HepG2 (cell line): ENCODE results near the gene PCDHGA1. TPM values are rescaled to one million over a fixed set of nuclear protein-coding genes. Genes with fewer than 3 reads are reported as not detected.

ENCODE experiments used
- ATAC-seq: fragments of 200-7000 bp; cut with Tn5 transposase; 3 replicates; pipeline ENCODE4 v1.9.1; 2020; ENCODE audit warnings: mild to moderate bottlenecking, moderate library complexity
- BruUV-seq: library from RNA; stranded (reverse); fragments of 400-500 nt; replicated peaks from 2 replicates; lab custom pipeline; 2021; lab: Mats Ljungman, UMichigan
- CTCF ChIA-PET: fragments of 300-600 bp; formaldehyde crosslinking; extraction: SDS; loops from one replicate; lab custom pipeline; 2021; ENCODE audit warnings: low total read pairs, inconsistent platforms, low intra/inter-chr PET ratio; lab: Yijun Ruan, JAX
- POLR2A ChIA-PET: fragments of 350-600 bp; sonication (Branson Sonifier 250); formaldehyde crosslinking; loops from one replicate; lab custom pipeline; 2020; ENCODE audit warnings: antibody characterized with exemption, inconsistent platforms; lab: Yijun Ruan, JAX
- DNase-seq: peaks from one replicate; pipeline ENCODE4 v3.0.0-alpha.2; 2015; ENCODE audit warnings: low spot score
- FAIRE-seq: peaks from 3 replicates; lab custom pipeline; 2011; peaks lifted over from hg19 to GRCh38; lab: Jason Lieb, UNC
- H2AFZ ChIP-seq: one replicate; pipeline ENCODE4 v1.6.1; 2011; ENCODE audit warnings: low read length, inconsistent platforms
- H3K27ac ChIP-seq: fragments of 300-600 bp; 3 replicates; pipeline ENCODE4 v1.8.0; 2011; ENCODE audit warnings: mixed run types, mild to moderate bottlenecking, mixed read lengths, low read length, inconsistent platforms; ENCODE audit not compliant: insufficient read depth; ENCODE audit errors: extremely low read length
- H3K27me3 ChIP-seq, 2 experiments: fragments of 200-600 bp in 1 of 2; 2 replicates in 1 of 2; 3 replicates in 1 of 2; pipeline versions ENCODE4 v1.6.0 to v1.8.0; 2011; ENCODE audit warnings: low read length in 2 of 2, mild to moderate bottlenecking in 2 of 2, moderate library complexity in 2 of 2, inconsistent platforms in 1 of 2; ENCODE audit not compliant: insufficient read depth in 2 of 2, control insufficient read depth in 1 of 2
- H3K36me3 ChIP-seq, 2 experiments: fragments of 200-600 bp in 1 of 2; replicated peaks in 1 of 2; 2 replicates in 1 of 2; 3 replicates in 1 of 2; pipeline versions ENCODE4 v1.5.1 to v1.8.0; 2011; ENCODE audit warnings: low read length in 2 of 2, inconsistent platforms in 1 of 2; ENCODE audit not compliant: insufficient read depth in 2 of 2, control insufficient read depth in 1 of 2
- H3K4me1 ChIP-seq: 2 replicates; pipeline ENCODE4 v1.5.1; 2012; ENCODE audit warnings: low read length, inconsistent platforms; ENCODE audit not compliant: insufficient read depth
- H3K4me2 ChIP-seq: 2 replicates; pipeline ENCODE4 v1.6.0; 2011; ENCODE audit warnings: low read depth, low read length, inconsistent platforms
- H3K4me3 ChIP-seq, 3 experiments: fragments of 200-600 bp in 1 of 3; sonication (generic), shearing (Covaris generic) in 1 of 3; replicated peaks in 1 of 3; 2 replicates each; pipeline ENCODE4 v1.5.1; 2011 to 2016; ENCODE audit warnings: low read length in 3 of 3, inconsistent platforms in 2 of 3, low read depth in 2 of 3, mild to moderate bottlenecking in 2 of 3, control low read depth in 1 of 3, mixed read lengths in 1 of 3; ENCODE audit not compliant: insufficient read depth in 1 of 3
- H3K79me2 ChIP-seq: one replicate; pipeline ENCODE4 v1.6.1; 2011; ENCODE audit warnings: low read length, inconsistent platforms; ENCODE audit not compliant: insufficient read depth
- H3K9ac ChIP-seq: 2 replicates; pipeline ENCODE4 v1.6.0; 2011; ENCODE audit warnings: mild to moderate bottlenecking, low read depth, low read length, inconsistent platforms; ENCODE audit not compliant: insufficient read depth
- H3K9me3 ChIP-seq: 2 replicates; pipeline ENCODE4 v1.5.1; 2012; ENCODE audit warnings: mild to moderate bottlenecking, low read length
- H4K20me1 ChIP-seq: 2 replicates; pipeline ENCODE4 v1.6.0; 2011; ENCODE audit warnings: inconsistent platforms, mild to moderate bottlenecking, low read length, moderate library complexity; ENCODE audit not compliant: insufficient read depth
- CHD4 ChIP-seq: fragments of 200-600 bp; sonication (generic); IDR thresholded peaks from 2 replicates; pipeline ENCODE4 v1.7.0; 2017; ENCODE audit warnings: mild to moderate bottlenecking, low read length, borderline replicate concordance
- ETV5 ChIP-seq: IDR thresholded peaks from 2 replicates; pipeline ENCODE4 v1.6.1; 2018; ENCODE audit warnings: missing biosample characterization, missing genetic modification reagents, inconsistent platforms, borderline replicate concordance
- FOXA1 ChIP-seq, 2 experiments: fragments of 450-650 bp in 1 of 2; sonication (generic) in 1 of 2; formaldehyde crosslinking in 1 of 2; IDR thresholded peaks; 2 replicates each; pipeline versions ENCODE4 v1.4.0 to v1.6.1; 2016 to 2020; ENCODE audit warnings: missing genetic modification reagents in 1 of 2
- IRF1 ChIP-seq: sonication (generic); formaldehyde crosslinking; IDR thresholded peaks from 2 replicates; pipeline ENCODE4 v1.4.0; 2020; ENCODE audit warnings: low read depth, mild to moderate bottlenecking, missing genetic modification reagents
- MAZ ChIP-seq, 2 experiments: sonication (generic) in 1 of 2; formaldehyde crosslinking in 1 of 2; IDR thresholded peaks; 2 replicates each; pipeline versions ENCODE4 v1.5.0 to v1.6.1; 2012 to 2020; ENCODE audit warnings: low read depth in 2 of 2, mild to moderate bottlenecking in 2 of 2, borderline replicate concordance in 1 of 2, improper control_type of control experiment in 1 of 2, low read length in 1 of 2, missing genetic modification reagents in 1 of 2, moderate library complexity in 1 of 2
- PCBP1 ChIP-seq: fragments of 200-400 bp; formaldehyde crosslinking; IDR thresholded peaks from 2 replicates; pipeline ENCODE4 v1.6.1; 2017; ENCODE audit warnings: mild to moderate bottlenecking, low read depth, low read length, borderline replicate concordance
- RCOR2 ChIP-seq: IDR thresholded peaks from 2 replicates; pipeline ENCODE4 v1.6.1; 2016; ENCODE audit warnings: missing biosample characterization, missing genetic modification reagents
- RELA ChIP-seq: sonication (generic); formaldehyde crosslinking; IDR thresholded peaks from 2 replicates; pipeline ENCODE4 v1.4.0; 2020; ENCODE audit warnings: missing genetic modification reagents
- SATB2 ChIP-seq: sonication (generic); formaldehyde crosslinking; IDR thresholded peaks from 2 replicates; pipeline ENCODE4 v1.5.0; 2020; ENCODE audit warnings: missing genetic modification reagents
- SETDB1 ChIP-seq: sonication (generic); formaldehyde crosslinking; IDR thresholded peaks from 2 replicates; pipeline ENCODE4 v1.5.1; 2020; ENCODE audit warnings: missing genetic modification reagents, mild to moderate bottlenecking, borderline replicate concordance
- ZBTB8A ChIP-seq: sonication (generic); formaldehyde crosslinking; IDR thresholded peaks from 2 replicates; pipeline ENCODE4 v1.4.0; 2020; ENCODE audit warnings: mild to moderate bottlenecking, low read depth, missing genetic modification reagents, borderline replicate concordance
- ZNF672 ChIP-seq: sonication (generic); formaldehyde crosslinking; IDR thresholded peaks from 2 replicates; pipeline ENCODE4 v1.8.1; 2022; ENCODE audit warnings: missing genetic modification reagents
- ZNF740 ChIP-seq: sonication (generic); formaldehyde crosslinking; IDR thresholded peaks from 2 replicates; pipeline ENCODE4 v1.4.0; 2020; ENCODE audit warnings: missing genetic modification reagents
- ZNF776 ChIP-seq: sonication (generic); formaldehyde crosslinking; IDR thresholded peaks from 2 replicates; pipeline ENCODE4 v1.4.0; 2020; ENCODE audit warnings: mild to moderate bottlenecking, missing genetic modification reagents
- WGBS: methylation state at CpG from one replicate; pipeline ENCODE4 v1.1.6; 2017; ENCODE audit warnings: low lambda C conversion rate; 5-methylcytosine and 5-hydroxymethylcytosine counted together
- in situ Hi-C: cut with HindIII; loops from 2 replicates; pipeline ENCODE4 v1.10.0; 2017; ENCODE audit warnings: low pct_unique_long_range_greater_than_20kb; ENCODE audit not compliant: extremely low pct_ligation_motif_present
- intact Hi-C: fragments of 100-400 bp; cut with micrococcal nuclease; formaldehyde crosslinking; loops from one replicate; pipeline ENCODE4 v1.10.0; 2022; ENCODE audit not compliant: unreplicated experiment
- polyA plus RNA-seq, 8 experiments: library from polyadenylated mRNA; depleted of rRNA in 3 of 8; stranded (reverse) in 7 of 8; unstranded in 1 of 8; fragments of >200 nt; fragmentation: Illumina TruSeq in 4 of 8; extraction: Trizol in 4 of 8; gene quantifications; 2 replicates each; pipeline versions ENCODE4 v1.2.1 to v1.2.3, GENCODE V29; 2011 to 2016; ENCODE audit warnings: low read depth in 4 of 8, missing spikeins in 1 of 8, mixed read lengths in 1 of 8; ENCODE audit not compliant: insufficient read depth in 1 of 8
- total RNA-seq, 5 experiments: library from RNA; depleted of rRNA; stranded (reverse); fragments of >200 nt; fragmentation: Illumina TruSeq; extraction: Trizol; gene quantifications; 2 replicates each; pipeline ENCODE4 v1.2.3, GENCODE V29; 2016; ENCODE audit warnings: low read depth in 1 of 5

Gene PCDHGA1
- total and polyA plus RNA-seq, 2 of the 13 experiments (the other 11 are each of a cell fraction or from before 2014, with no cell fraction given): 0.31 to 0.40 TPM

- no peak for TF ChIP-seq FOXA1 (IDR thresholded peaks at IDR 0.05)
- TF ChIP-seq FOXA1 (CRISPR knock-in tag; IDR thresholded peaks at IDR 0.05): no peak
- TF ChIP-seq ZNF672 (CRISPR knock-in tag): no peak
Observed at GRCh38 chr5:141383345-141383744, 53.0 kb downstream of the PCDHGA1 start (continued).

- CTCF ChIA-PET: no interaction called here
- no peak for FAIRE-seq
- H3K9me3 ChIP-seq: peaks cover 10% of the 10 kb centered on the region; the same call in 1 of the 2 replicates
Observed at GRCh38 chr5:141384471-141385267, 54.4 kb downstream of the PCDHGA1 start.

More at GRCh38 chr5:141384471-141385267, 54.4 kb downstream of the PCDHGA1 start:
- no peaks in the 10 kb centered on the region for H3K79me2 ChIP-seq
- POLR2A ChIA-PET: no interaction called here
- WGBS: 56% methylated on average over 7 of the region's 43 CpGs
- ATAC-seq (no peak), DNase-seq (no peak)
- in situ Hi-C loops: no loop called here
- no peak overlapping the region for H3K4me3 ChIP-seq
- no TSS peak for BruUV-seq
- no peak overlapping the region for H3K9ac ChIP-seq
- no peaks in the 10 kb centered on the region for H3K27me3 ChIP-seq
- no peak overlapping the region for H3K27ac ChIP-seq
- no peak for TF ChIP-seq ZNF776
- no peak for TF ChIP-seq ZBTB8A (CRISPR knock-in tag)
- no peak for TF ChIP-seq ZNF740 (CRISPR knock-in tag)
- no peak for TF ChIP-seq CHD4
- no peak for TF ChIP-seq SATB2 (CRISPR knock-in tag)
- TF ChIP-seq PCBP1: no peak
- TF ChIP-seq SETDB1 (CRISPR knock-in tag): no peak
- no peak for TF ChIP-seq IRF1 (CRISPR knock-in tag)
- TF ChIP-seq ETV5 (CRISPR knock-in tag): no peak
- TF ChIP-seq MAZ (IDR thresholded peaks at IDR 0.05; ENCODE audit: borderline replicate concordance, low read depth, low read length): no peak
- no peak for TF ChIP-seq MAZ (CRISPR knock-in tag; IDR thresholded peaks at IDR 0.05; ENCODE audit: low read depth)
- TF ChIP-seq RELA: no peak
- TF ChIP-seq RCOR2 (CRISPR knock-in tag): no peak
- H3K4me2 ChIP-seq: no peak overlapping the region
- no peaks in the 10 kb centered on the region for H4K20me1 ChIP-seq
- intact Hi-C loops: no loop called here
- peaks cover 5% of the 10 kb centered on the region; the same call in 1 of the 2 replicates for H3K4me1 ChIP-seq
- H3K36me3 ChIP-seq: no peaks in the 10 kb centered on the region
- no peak overlapping the region for H2AFZ ChIP-seq
